Small intestine (tissue), 7 donors: ENCODE measurements around the gene CRYBG3. TPM values are rescaled to one million over a fixed set of nuclear protein-coding genes. Genes with fewer than 3 reads are reported as not detected.

ENCODE experiments used
- DNase-seq, 2 donors: peaks; one replicate each; pipeline versions ENCODE4 v3.0.0 to v3.0.0-alpha.2; 2013
- FAIRE-seq: peaks from 2 replicates; lab custom pipeline; 2012; peaks lifted over from hg19 to GRCh38; lab: Jason Lieb, UNC
- H3K27ac ChIP-seq, 3 donors: one replicate each; pipeline ENCODE4 v1.5.1; 2013; ENCODE audit warnings: low read length in 2 of 3, mild to moderate bottlenecking in 2 of 3, control low read depth in 1 of 3, inconsistent platforms in 1 of 3, low read depth in 1 of 3, moderate library complexity in 1 of 3
- H3K27me3 ChIP-seq, 3 donors: one replicate each; pipeline ENCODE4 v1.6.1; 2013; ENCODE audit warnings: low read length in 3 of 3, inconsistent platforms in 1 of 3; ENCODE audit not compliant: control insufficient read depth in 3 of 3, insufficient read depth in 3 of 3
- H3K36me3 ChIP-seq, 3 donors: one replicate each; pipeline ENCODE4 v1.6.1; 2013; ENCODE audit warnings: low read length in 3 of 3, inconsistent platforms in 1 of 3, low read depth in 1 of 3, mild to moderate bottlenecking in 1 of 3, moderate library complexity in 1 of 3; ENCODE audit not compliant: control insufficient read depth in 3 of 3, insufficient read depth in 2 of 3
- H3K4me1 ChIP-seq, 3 donors: one replicate each; pipeline ENCODE4 v1.6.1; 2013; ENCODE audit warnings: low read length in 2 of 3, inconsistent platforms in 1 of 3, low read depth in 1 of 3, mild to moderate bottlenecking in 1 of 3, moderate library complexity in 1 of 3; ENCODE audit not compliant: control insufficient read depth in 3 of 3, insufficient read depth in 2 of 3
- H3K4me3 ChIP-seq, 3 donors: one replicate each; pipeline ENCODE4 v1.5.1; 2013; ENCODE audit warnings: low read length in 3 of 3, control low read depth in 1 of 3, inconsistent platforms in 1 of 3, low read depth in 1 of 3, mild to moderate bottlenecking in 1 of 3, moderate library complexity in 1 of 3
- H3K9me3 ChIP-seq, 2 donors: one replicate each; pipeline ENCODE4 v1.6.1; 2013; ENCODE audit warnings: low read depth in 1 of 2, low read length in 1 of 2; ENCODE audit not compliant: control insufficient read depth in 2 of 2, insufficient read depth in 1 of 2
- WGBS, 3 donors: extraction: QIAGEN DNeasy Blood & Tissue Kit; methylation state at CpG; one replicate each; pipeline ENCODE4 v1.1.7; 2013; 5-methylcytosine and 5-hydroxymethylcytosine counted together
- polyA plus RNA-seq, 4 donors: library from polyadenylated mRNA; stranded (reverse) in 3 of 4; unstranded in 1 of 4; fragments of 200-250 nt in 3 of 4; fragments of 120-200 nt in 1 of 4; gene quantifications; one replicate each; pipeline versions ENCODE4 v1.2.1 to v1.2.3, GENCODE V29; 2013
- donor health status: healthy with polysubstance abuse.
- donor health status: control.
- donor health status: control.
- donor health status: Bipolar disorder and iron deficiency.
- donor health status: healthy.

Gene CRYBG3
- polyA plus RNA-seq, 4 donors: 1.3 to 11.0 (median 4.1) TPM

DNA sequence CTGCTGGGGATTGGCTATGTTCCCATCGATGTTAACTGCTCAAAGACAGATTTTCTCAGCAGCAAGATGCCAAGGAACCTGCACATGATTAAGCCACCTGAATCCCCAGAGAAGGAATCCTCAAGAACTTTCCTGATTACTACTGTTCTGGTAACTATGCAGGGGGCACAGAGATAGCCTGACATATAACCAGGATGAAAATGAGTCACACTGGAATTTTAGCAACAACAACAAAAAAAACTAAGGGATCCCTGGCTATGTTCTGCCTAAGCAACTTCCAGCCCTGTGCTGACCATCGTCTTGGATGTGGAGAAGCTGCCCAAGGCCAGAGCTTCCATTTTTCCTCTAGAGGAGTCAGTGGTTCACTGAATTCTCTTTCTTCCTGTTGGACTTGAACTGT is 136.6 kb downstream of the CRYBG3 start:
- H3K9me3 ChIP-seq: no peaks in the 10 kb centered on the region
- WGBS, 3 donors: 82 to 97% (median 87%) methylated on average over 2 of the region's 2 CpGs
- FAIRE-seq (no peak), DNase-seq (no peak)
- no peak overlapping the region for H3K4me3 ChIP-seq
- no peaks in the 10 kb centered on the region for H3K4me1 ChIP-seq
- peaks cover 0 to 30% (median 4%) of the 10 kb centered on the region in 3 donors for H3K36me3 ChIP-seq
- no peak overlapping the region for H3K27ac ChIP-seq
- no peaks in the 10 kb centered on the region for H3K27me3 ChIP-seq

DNA sequence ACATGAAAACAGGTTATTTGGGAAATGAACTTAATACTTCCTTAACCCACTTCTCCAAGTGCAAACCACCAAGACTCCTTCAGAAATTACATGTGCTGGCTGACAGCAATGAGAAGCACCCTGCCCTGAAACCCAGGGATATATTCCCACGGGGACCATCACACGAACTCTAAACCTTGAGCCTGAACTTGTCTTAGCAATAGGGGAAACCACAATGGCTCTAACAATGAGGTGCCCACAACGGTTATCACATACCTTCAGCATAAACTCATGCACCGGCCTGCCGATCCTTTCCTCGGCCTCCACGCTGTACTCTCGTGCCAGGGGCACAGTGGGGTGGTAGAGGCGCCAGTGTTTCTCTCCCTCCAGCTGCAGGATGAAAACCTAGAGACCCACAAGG is 137.0 kb downstream of the CRYBG3 start:
- Histone ChIP-seq H3K9me3 (no peaks in the 10 kb centered on the region), H3K4me1 (peaks cover 0 to under 1% (median 0%) of the 10 kb centered on the region in 3 donors), H3K27me3 (no peaks in the 10 kb centered on the region), H3K36me3 (peaks cover 0 to 28% (median 4%) of the 10 kb centered on the region in 3 donors), H3K4me3 (no peak overlapping the region), H3K27ac (no peak overlapping the region)
- WGBS, 3 donors: 93 to 95% (median 94%) methylated on average over 9 of the region's 9 CpGs
- FAIRE-seq (no peak), DNase-seq (no peak)

DNA sequence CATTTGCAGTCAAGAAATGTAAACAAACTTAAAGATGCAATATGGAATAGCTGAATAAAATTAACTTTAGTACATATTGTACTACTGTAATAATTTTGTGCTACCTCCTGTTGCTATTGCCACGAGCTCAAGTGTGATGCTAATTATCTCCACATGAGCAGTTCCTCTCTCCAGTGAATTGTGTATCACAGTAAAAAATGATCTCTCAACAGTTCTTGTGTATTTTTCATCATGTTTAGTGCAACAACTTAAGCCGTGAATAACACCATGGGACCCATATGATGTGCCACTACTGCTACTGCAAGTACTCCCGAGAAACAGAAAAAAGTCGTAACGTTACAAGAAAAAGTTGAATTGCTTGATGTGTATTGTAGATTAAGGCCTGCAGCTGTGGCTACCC is 138.1 kb downstream of the CRYBG3 start:
- H3K4me3 ChIP-seq: no peak overlapping the region
- H3K4me1 ChIP-seq: peaks cover 0 to 2% (median 0%) of the 10 kb centered on the region in 3 donors
- peaks cover 0 to 21% (median 4%) of the 10 kb centered on the region in 3 donors for H3K36me3 ChIP-seq
- DNase-seq (no peak), FAIRE-seq (no peak)
- H3K27me3 ChIP-seq: no peaks in the 10 kb centered on the region
- 84 to 95% (median 94%) methylated on average over 5 of the region's 5 CpGs for WGBS, 3 donors
- H3K27ac ChIP-seq: no peak overlapping the region
- H3K9me3 ChIP-seq: no peaks in the 10 kb centered on the region

DNA sequence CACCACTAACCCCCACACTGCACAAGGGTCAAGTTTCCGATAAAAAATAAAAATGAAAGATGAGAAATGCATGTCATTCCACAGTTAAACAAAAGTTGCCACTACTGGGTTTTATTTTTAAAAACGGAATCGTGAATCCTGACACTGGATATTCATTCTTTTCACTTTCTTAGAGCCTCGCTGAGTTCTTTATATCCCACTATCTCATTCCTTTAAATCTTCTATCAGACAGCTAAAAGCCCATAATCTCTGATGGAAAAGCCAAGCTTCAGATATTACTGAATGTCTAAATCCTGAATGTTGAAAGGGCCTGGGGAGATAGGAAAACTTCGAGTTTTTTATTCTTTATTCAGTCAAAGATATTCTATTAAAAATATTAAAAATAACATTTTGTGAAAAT is 138.7 kb downstream of the CRYBG3 start:
- no peaks in the 10 kb centered on the region for H3K27me3 ChIP-seq
- peaks cover 0 to 21% (median 4%) of the 10 kb centered on the region in 3 donors for H3K36me3 ChIP-seq
- 82 to 92% (median 91%) methylated on average over 5 of the region's 5 CpGs for WGBS, 3 donors
- peaks cover 0 to 2% (median 0%) of the 10 kb centered on the region in 3 donors for H3K4me1 ChIP-seq
- FAIRE-seq: no peak
- H3K9me3 ChIP-seq: no peaks in the 10 kb centered on the region
- H3K27ac ChIP-seq: no peak overlapping the region
- no peak overlapping the region for H3K4me3 ChIP-seq
- no peak for DNase-seq

DNA sequence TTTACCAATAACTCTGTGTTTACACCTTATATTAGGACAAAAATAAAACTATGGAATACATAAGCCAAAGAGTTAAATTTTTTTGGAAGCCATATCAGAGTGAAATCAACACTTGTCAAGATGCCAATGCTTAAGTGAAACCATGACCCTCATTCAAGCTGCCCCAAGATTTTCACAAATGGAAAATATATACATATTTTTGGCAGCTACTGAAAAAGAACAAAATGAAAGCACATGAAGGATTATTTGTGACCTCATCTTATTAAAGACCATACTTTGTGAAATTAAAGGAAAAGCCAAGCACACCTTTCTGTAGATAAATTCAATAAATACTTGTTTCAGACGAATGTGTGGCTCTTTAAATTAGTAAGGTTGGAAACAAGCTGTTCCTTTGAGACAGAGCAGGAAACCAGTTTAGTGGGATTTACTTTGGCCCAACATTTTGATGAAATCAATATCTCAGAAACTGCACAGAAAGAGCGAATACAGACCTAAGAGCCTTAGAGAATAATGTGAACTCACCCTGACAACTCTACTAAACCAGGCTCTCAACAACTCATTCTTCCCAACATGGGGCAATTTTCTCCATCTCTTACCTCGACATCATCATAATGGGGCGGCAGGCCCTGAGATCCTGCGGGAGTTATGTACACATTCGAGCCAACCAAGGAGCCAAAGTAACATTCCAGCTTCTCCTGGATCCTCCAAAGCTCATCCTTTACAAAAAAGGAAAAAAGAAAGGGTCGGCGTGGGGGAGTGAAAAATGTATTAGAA is 139.4 kb downstream of the CRYBG3 start:
- Histone ChIP-seq H3K9me3 (no peaks in the 10 kb centered on the region), H3K4me3 (no peak overlapping the region), H3K36me3 (peaks cover 0 to 21% (median 4%) of the 10 kb centered on the region in 3 donors), H3K27ac (no peak overlapping the region), H3K4me1 (peaks cover 0 to 2% (median 0%) of the 10 kb centered on the region in 3 donors), H3K27me3 (no peaks in the 10 kb centered on the region)
- WGBS, 3 donors: 87 to 91% (median 88%) methylated on average over 8 of the region's 8 CpGs
- FAIRE-seq: no peak
- DNase-seq: no peak

DNA sequence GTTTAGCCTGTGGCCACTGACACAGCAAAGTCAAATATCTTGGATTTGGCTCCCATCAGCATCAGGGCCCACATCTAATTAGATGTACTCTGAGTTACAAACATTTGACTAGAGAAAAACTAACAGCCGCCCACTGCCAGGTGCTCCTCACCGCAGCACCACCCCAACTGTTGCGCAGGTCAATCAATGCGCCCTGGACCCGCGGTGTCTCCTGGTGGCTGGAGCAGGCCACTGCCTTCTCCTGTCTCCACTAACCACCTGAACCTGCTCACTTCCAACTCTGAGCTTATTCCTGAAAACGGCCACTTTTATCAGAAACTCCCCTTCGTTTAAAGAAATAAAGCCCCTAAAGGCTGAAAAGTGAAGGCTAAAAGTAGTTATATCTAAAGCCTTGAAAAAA is 146.2 kb downstream of the CRYBG3 start:
- H3K4me3 ChIP-seq: no peak overlapping the region
- FAIRE-seq (no peak), DNase-seq (no peak)
- no peaks in the 10 kb centered on the region for H3K9me3 ChIP-seq
- H3K36me3 ChIP-seq: peaks cover 0 to 4% (median 3%) of the 10 kb centered on the region in 3 donors
- no peak overlapping the region for H3K27ac ChIP-seq
- WGBS, 3 donors: 94 to 96% (median 96%) methylated on average over 8 of the region's 8 CpGs
- no peaks in the 10 kb centered on the region for H3K27me3 ChIP-seq
- H3K4me1 ChIP-seq: peaks cover 0 to 12% (median 8%) of the 10 kb centered on the region in 3 donors

DNA sequence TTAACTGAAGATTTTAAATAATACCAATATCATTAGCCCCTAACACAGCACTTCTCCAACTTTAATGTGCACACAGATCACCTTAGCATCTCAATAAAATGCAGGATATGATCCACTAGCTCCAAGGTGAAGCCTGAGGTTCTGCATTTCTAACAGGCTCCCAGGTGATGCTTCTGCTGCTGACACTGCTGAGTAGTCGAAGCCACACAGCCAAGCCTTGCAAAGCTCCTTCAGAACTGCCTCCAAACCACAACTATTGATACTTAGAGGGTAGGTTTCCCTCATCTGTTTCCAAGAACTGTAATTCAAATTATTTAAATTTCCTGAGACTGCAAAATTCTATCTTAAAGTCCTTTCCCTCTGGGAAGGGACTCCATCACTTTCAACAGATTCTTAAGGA is 146.6 kb downstream of the CRYBG3 start:
- FAIRE-seq: no peak
- peaks cover 0 to 15% (median 8%) of the 10 kb centered on the region in 3 donors for H3K4me1 ChIP-seq
- H3K9me3 ChIP-seq: no peaks in the 10 kb centered on the region
- no peak overlapping the region for H3K4me3 ChIP-seq
- no peaks in the 10 kb centered on the region for H3K27me3 ChIP-seq
- WGBS, 3 donors: 71 to 80% (median 80%) methylated on average over 1 of the region's 1 CpG
- H3K27ac ChIP-seq: no peak overlapping the region
- DNase-seq: no peak
- peaks cover 0 to 4% (median 3%) of the 10 kb centered on the region in 3 donors for H3K36me3 ChIP-seq

DNA sequence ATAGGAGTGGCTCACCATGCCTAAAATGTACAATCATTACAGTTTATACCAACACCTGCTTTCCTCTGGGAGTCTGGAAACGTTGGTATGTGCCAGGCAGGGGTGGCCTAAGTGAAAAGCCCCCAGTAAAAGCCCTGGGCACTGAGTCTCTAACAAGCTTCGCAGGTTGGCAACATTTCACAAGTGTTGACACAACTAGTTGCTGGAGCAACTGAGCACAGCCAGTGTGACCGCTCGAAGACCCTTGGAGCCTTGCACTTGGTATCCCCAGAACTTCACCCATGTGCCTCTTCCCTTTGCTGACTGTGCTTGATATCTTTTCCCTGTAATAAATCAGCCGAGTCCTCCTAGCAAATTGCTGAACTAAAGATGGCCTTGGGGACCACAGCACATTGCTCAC is 147.7 kb downstream of the CRYBG3 start:
- no peak for DNase-seq
- WGBS, 3 donors: 70 to 80% (median 77%) methylated on average over 5 of the region's 5 CpGs

More for the DNA sequence above, 147.7 kb downstream of the CRYBG3 start:
- Histone ChIP-seq H3K36me3 (peaks cover 0 to 4% (median 3%) of the 10 kb centered on the region in 3 donors), H3K27me3 (no peaks in the 10 kb centered on the region), H3K4me1 (peaks cover 0 to 15% (median 7%) of the 10 kb centered on the region in 3 donors), H3K4me3 (no peak overlapping the region), H3K9me3 (no peaks in the 10 kb centered on the region), H3K27ac (no peak overlapping the region)
- no peak for FAIRE-seq
